T-cell (primary cell): ENCODE results near the gene VANGL1. TPM values are rescaled to one million over a fixed set of nuclear protein-coding genes. Genes with fewer than 3 reads are reported as not detected.

Experiments used
- ATAC-seq, 4 experiments: fragments of 200-7000 bp in 3 of 4; fragments of 150-1000 bp in 1 of 4; cut with Tn5 transposase; replicated peaks in 1 of 4; 1 replicate in 3 of 4; 2 replicates in 1 of 4; pipeline ENCODE4 v1.10.0; 2021; ENCODE audit warnings: moderate library complexity in 3 of 4, mild to moderate bottlenecking in 2 of 4, moderate number of reproducible peaks in 1 of 4
- CTCF ChIA-PET, 2 donors: fragments of 300-600 bp; sonication (Branson Sonifier 250); formaldehyde crosslinking; loops; one replicate each; lab custom pipeline; 2022; ENCODE audit warnings: antibody characterized with exemption in 2 of 2; lab: Charles Lee
- POLR2A ChIA-PET, 2 donors: fragments of 300-600 bp; sonication (Branson Sonifier 250); formaldehyde crosslinking; loops; one replicate each; lab custom pipeline; 2022; ENCODE audit warnings: antibody characterized with exemption in 2 of 2; lab: Charles Lee
- DNase-seq, 35 experiments: peaks; one replicate each; pipeline versions ENCODE4 v3.0.0 to v3.0.0-alpha.2; 2013 to 2023
- H3K27ac ChIP-seq: one replicate; pipeline ENCODE4 v1.5.1; 2013; ENCODE audit warnings: low read length
- H3K27me3 ChIP-seq, 2 experiments: replicated peaks in 1 of 2; 1 replicate in 1 of 2; 2 replicates in 1 of 2; pipeline versions ENCODE4 v1.6.1 to v1.7.0; 2013; ENCODE audit warnings: low read length in 1 of 2, mixed read lengths in 1 of 2; ENCODE audit not compliant: control insufficient read depth in 2 of 2, insufficient read depth in 2 of 2; ENCODE audit errors: extremely low read depth in 1 of 2
- H3K36me3 ChIP-seq, 2 donors: 1 replicate in 1 of 2; 2 replicates in 1 of 2; pipeline versions ENCODE4 v1.6.1 to v1.7.0; 2013; ENCODE audit warnings: low read length in 1 of 2; ENCODE audit not compliant: control insufficient read depth in 2 of 2, insufficient read depth in 1 of 2; ENCODE audit errors: extremely low read depth in 1 of 2
- H3K4me1 ChIP-seq, 2 experiments: 1 replicate in 1 of 2; 2 replicates in 1 of 2; pipeline versions ENCODE4 v1.6.1 to v1.7.0; 2013; ENCODE audit warnings: low read length in 2 of 2, mixed read lengths in 1 of 2; ENCODE audit not compliant: insufficient read depth in 2 of 2, control insufficient read depth in 1 of 2; ENCODE audit errors: extremely low read depth in 1 of 2
- H3K4me3 ChIP-seq, 2 donors: 1 replicate in 1 of 2; 2 replicates in 1 of 2; pipeline versions ENCODE4 v1.5.1 to v1.7.0; 2013; ENCODE audit warnings: mild to moderate bottlenecking in 2 of 2, low read length in 1 of 2, moderate library complexity in 1 of 2; ENCODE audit not compliant: control insufficient read depth in 1 of 2; ENCODE audit errors: extremely low read depth in 1 of 2
- H3K9me3 ChIP-seq: 2 replicates; pipeline ENCODE4 v1.7.0; 2013
- H3K27ac Mint-ChIP-seq, 2 donors: one replicate each; pipeline ENCODE4 v1.8.0; 2020 to 2021; ENCODE audit warnings: mild to moderate bottlenecking in 2 of 2, mixed read lengths in 2 of 2
- H3K27me3 Mint-ChIP-seq, 2 donors: one replicate each; pipeline ENCODE4 v1.8.0; 2021 to 2022; ENCODE audit warnings: mixed read lengths in 2 of 2
- H3K36me3 Mint-ChIP-seq: one replicate; pipeline ENCODE4 v1.8.0; 2021; ENCODE audit warnings: mixed read lengths
- H3K4me1 Mint-ChIP-seq, 3 donors: one replicate each; pipeline ENCODE4 v1.8.0; 2020 to 2022; ENCODE audit warnings: mixed read lengths in 3 of 3, mild to moderate bottlenecking in 1 of 3
- H3K4me3 Mint-ChIP-seq, 3 donors: one replicate each; pipeline ENCODE4 v1.8.0; 2020 to 2022; ENCODE audit warnings: mild to moderate bottlenecking in 3 of 3, mixed read lengths in 3 of 3, moderate library complexity in 3 of 3
- H3K9me3 Mint-ChIP-seq, 3 donors: one replicate each; pipeline ENCODE4 v1.8.0; 2020 to 2022; ENCODE audit warnings: mixed read lengths in 3 of 3
- WGBS: methylation state at CpG from one replicate; pipeline ENCODE4 v1.1.5; 2013; ENCODE audit warnings: missing lambda C conversion rate; ENCODE audit not compliant: insufficient coverage; 5-methylcytosine and 5-hydroxymethylcytosine counted together
- total RNA-seq, 35 experiments: library from RNA in 6 of 35; stranded (reverse) in 6 of 35; fragments of 120-200 nt in 1 of 35; gene quantifications; one replicate each; pipeline versions ENCODE4 v1.2.1 to v1.2.4 and lab custom pipeline; 2013 to 2026

The VANGL1 gene
- total RNA-seq, 5 donors from 2014 or later (not counting 1 experiment from before 2014, with no cell fraction given), result 1.7 to 2.5 (median 2.4) TPM

DNA sequence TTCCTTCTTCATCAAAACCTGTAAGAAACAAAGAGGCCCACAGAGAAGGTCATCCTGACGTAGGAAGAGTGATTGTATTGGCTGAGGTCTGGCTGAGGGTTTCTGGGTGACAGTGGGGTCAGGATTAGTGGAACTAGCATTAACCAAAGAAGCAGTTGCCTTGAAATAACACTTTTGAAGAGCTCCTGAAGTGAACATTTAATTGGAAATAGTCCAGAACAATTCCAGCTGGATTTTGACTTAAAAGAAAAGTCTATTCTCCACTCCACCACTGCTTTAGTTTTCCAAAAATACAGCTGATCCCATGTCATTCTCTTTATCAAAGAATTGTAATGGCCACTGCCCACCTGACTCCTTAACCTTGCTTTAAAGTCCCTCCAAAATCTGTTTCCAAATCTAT is 99.0 kb downstream of the VANGL1 start:
- no peak for ATAC-seq
- H3K27me3 Mint-ChIP-seq, result peaks cover 4 to 6% of the 10 kb centered on the region in 2 donors

DNA sequence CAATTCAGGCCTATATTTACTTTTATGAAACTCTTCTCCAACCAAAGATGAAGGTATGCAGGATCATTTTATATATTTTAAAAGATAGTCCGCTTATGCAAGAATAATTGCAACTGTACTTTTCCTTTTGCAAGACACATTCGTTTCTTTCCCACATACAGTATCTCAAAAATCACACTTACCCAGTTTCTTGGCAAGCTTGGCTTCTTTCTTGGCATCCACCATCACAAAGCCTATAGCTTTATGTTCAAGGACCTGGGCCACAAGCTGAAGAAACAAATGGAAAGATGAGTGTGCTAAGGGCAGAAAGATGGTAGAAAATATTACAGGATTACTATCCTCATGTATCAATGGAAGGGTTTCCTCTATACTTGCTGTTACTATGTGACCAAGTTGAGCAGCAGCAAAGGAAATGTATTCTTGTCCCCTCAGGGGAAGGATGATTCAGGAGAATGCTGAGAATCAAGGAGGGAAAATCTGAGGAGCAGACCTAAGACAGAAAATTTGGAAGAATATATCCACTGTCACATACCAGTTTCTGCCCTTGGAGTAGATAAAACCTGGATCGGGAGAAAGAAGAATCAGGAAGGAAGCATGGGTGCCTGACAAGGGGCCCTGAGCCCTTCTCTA is 103.0 kb downstream of the VANGL1 start:
- WGBS, result 100% methylated on average over 1 of the region's 3 CpGs
- Histone ChIP-seq H3K27me3 (peaks cover 0 to 8% of the 10 kb centered on the region in 2 experiments), H3K27ac (no peak overlapping the region), H3K36me3 (no peaks in the 10 kb centered on the region), H3K4me1 (no peaks in the 10 kb centered on the region), H3K9me3 (no peaks in the 10 kb centered on the region), H3K4me3 (no peak overlapping the region)
- ChIA-PET CTCF (interaction anchor here in 1 of 2 donors (0.5 kb wide), 1 partner anchor 896 kb away, joined by 4 read pairs; no protein-coding TSS in a partner anchor), POLR2A (no interaction called here)
- H3K4me1 Mint-ChIP-seq, result no peaks in the 10 kb centered on the region
- H3K27me3 Mint-ChIP-seq, result peaks cover 8 to 20% of the 10 kb centered on the region in 2 donors
- H3K36me3 Mint-ChIP-seq, result no peaks in the 10 kb centered on the region
- no peak overlapping the region for H3K27ac Mint-ChIP-seq
- no peaks in the 10 kb centered on the region for H3K9me3 Mint-ChIP-seq
- no peak overlapping the region for H3K4me3 Mint-ChIP-seq
- DNase-seq, result no peak
- ATAC-seq, result no peak

More for the DNA sequence above, 99.0 kb downstream of the VANGL1 start:
- DNase-seq, result no peak
- ChIA-PET POLR2A (no interaction called here), CTCF (no interaction called here)
- Histone ChIP-seq H3K4me1 (no peaks in the 10 kb centered on the region), H3K4me3 (no peak overlapping the region), H3K27ac (no peak overlapping the region), H3K36me3 (no peaks in the 10 kb centered on the region), H3K27me3 (peaks cover 0 to 3% of the 10 kb centered on the region in 2 experiments), H3K9me3 (no peaks in the 10 kb centered on the region)
- H3K9me3 Mint-ChIP-seq, result no peaks in the 10 kb centered on the region
- H3K4me1 Mint-ChIP-seq, result no peaks in the 10 kb centered on the region
- H3K4me3 Mint-ChIP-seq, result no peak overlapping the region
- H3K27ac Mint-ChIP-seq, result no peak overlapping the region
- H3K36me3 Mint-ChIP-seq, result no peaks in the 10 kb centered on the region
- no CpG with 5 or more reads among the region's 1 CpG for WGBS

DNA sequence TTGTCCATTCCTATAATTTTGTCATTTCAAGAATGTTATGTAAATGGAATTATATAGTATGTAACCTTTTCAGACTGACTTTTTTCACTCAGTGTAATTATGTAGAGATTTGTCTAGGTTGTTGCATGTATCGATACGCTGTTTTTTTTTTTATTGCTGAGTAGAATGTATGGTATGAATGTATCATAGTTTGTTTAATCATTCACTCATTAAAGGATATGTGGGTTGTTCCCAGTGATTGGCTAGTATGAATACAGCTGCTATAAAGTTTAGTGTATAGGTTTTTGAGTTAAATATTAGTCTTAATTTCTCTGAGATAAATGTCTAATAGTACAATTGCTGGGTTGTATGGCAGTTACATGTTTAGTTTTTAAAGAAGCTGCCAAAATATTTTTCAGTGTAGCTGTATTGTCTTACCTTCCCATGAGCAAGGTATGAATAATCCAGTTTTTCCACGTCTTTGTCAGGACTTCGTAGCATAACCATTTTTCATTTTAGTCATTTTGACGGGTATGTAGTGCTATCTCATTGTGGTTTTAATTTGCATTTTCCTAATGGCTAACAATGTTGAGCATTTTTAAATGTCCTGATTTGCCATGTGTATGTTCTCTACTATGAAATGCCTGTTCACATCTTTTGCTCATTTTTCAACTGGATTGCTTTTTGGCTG is 104.4 kb downstream of the VANGL1 start:
- ATAC-seq (no peak), DNase-seq (no peak)
- Mint-ChIP-seq H3K36me3 (no peaks in the 10 kb centered on the region), H3K27ac (no peak overlapping the region), H3K4me3 (no peak overlapping the region), H3K4me1 (no peaks in the 10 kb centered on the region), H3K9me3 (no peaks in the 10 kb centered on the region), H3K27me3 (peaks cover 9 to 19% of the 10 kb centered on the region in 2 donors)
- H3K36me3 ChIP-seq, result no peaks in the 10 kb centered on the region
- H3K27me3 ChIP-seq, result peaks cover 0 to 13% of the 10 kb centered on the region in 2 experiments
- CTCF ChIA-PET, result no interaction called here
- H3K9me3 ChIP-seq, result no peaks in the 10 kb centered on the region
- H3K4me1 ChIP-seq, result no peaks in the 10 kb centered on the region
- no CpG with 5 or more reads among the region's 5 CpGs for WGBS
- no peak overlapping the region for H3K4me3 ChIP-seq
- POLR2A ChIA-PET, result interaction anchor here in 1 of 2 donors (0.7 kb wide), 1 partner anchor 47 kb away, joined by 3 read pairs; no protein-coding TSS in a partner anchor
- no peak overlapping the region for H3K27ac ChIP-seq

Other genes starting within 250 kb of the VANGL1 start
- not detected for gene CASQ2, start 126.7 kb downstream of the VANGL1 start, total RNA-seq
- not detected for gene NHLH2, start 199.2 kb downstream of the VANGL1 start, total RNA-seq